Fibroblast of mammary gland (primary cell): ENCODE measurements around the gene NEK7.

Experiments used
- DNase-seq: peaks from one replicate; pipeline ENCODE4 v3.0.0-alpha.2; 2010; ENCODE audit warnings: low read depth
- H3K4me3 ChIP-seq: 2 replicates; pipeline ENCODE4 v1.5.1; 2011; ENCODE audit warnings: low read depth, mild to moderate bottlenecking, low read length, moderate library complexity; ENCODE audit not compliant: control insufficient read depth
- CTCF ChIP-seq: conservative IDR thresholded peaks from 2 replicates; pipeline ENCODE4 v1.5.1; 2011; ENCODE audit warnings: low read depth, low read length, inconsistent platforms; ENCODE audit not compliant: control insufficient read depth, insufficient read depth

NEK7 gene

GRCh38 chr1:198158735-198159589, 2.2 kb downstream of the NEK7 start:
- peak overlapping the region; percentile 60 for H3K4me3 ChIP-seq
- no peak for TF ChIP-seq CTCF
- peak; percentile 85 for DNase-seq

DNA sequence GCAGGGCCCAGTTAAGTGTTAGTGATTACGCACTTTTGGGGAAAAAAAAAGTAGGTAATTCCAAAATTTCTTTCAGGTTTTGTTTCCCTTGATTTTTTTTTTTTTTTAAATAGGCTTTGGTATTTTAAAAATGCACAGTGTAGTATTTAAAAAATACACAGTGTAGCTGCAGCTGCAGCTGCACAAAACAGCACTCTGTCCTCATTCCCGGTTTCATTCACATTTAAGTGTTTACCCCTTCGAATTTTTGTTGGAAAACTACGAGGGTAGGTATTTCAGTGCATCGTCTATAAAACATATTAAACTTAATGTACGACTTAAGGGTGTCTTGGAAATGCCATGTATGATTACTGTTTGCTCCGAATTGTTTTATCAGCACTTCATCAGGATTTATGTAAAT, 3.4 kb downstream of the NEK7 start:
- H3K4me3 ChIP-seq: no peak overlapping the region
- no peak for TF ChIP-seq CTCF
- no peak for DNase-seq

DNA sequence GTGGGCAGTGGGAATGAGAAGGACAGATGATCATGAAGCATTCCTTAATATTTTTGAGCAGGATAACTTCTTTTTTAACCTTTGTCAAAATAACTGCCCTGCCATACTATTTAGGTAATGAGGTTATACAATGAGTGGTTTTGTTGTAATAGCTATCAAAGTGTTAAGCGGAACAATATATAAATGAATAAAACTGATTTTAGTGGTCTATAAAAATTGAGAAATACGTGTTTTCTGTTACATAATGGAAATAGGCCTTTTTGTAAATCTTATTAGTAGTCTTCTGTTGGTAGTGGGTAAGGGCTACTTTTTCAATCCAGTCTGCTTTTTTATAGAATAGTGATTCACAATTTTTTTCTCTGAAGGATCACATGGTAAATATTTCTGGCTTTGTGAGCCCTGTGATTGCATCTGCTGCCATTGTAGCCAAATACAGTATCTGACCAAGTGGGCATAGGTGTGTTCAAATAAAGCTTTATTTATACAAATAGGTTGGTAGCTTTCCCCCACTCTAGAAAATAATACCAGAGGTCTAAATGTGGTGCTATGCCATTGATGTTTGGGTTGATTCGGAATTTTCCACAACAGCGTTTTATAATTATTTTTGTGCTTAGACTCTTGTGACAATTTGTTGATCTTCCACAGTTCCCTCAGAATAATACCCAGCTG, 4.3 kb downstream of the NEK7 start:
- TF ChIP-seq CTCF: no peak
- H3K4me3 ChIP-seq: no peak overlapping the region
- no peak for DNase-seq

GRCh38 chr1:198161718-198162090, 4.9 kb downstream of the NEK7 start:
- no peak overlapping the region for H3K4me3 ChIP-seq
- DNase-seq: no peak
- no peak for TF ChIP-seq CTCF

- no peak for TF ChIP-seq CTCF
- no peak for DNase-seq
- no peak overlapping the region for H3K4me3 ChIP-seq
Measured at GRCh38 chr1:198162091-198162767, 5.4 kb downstream of the NEK7 start.

DNA sequence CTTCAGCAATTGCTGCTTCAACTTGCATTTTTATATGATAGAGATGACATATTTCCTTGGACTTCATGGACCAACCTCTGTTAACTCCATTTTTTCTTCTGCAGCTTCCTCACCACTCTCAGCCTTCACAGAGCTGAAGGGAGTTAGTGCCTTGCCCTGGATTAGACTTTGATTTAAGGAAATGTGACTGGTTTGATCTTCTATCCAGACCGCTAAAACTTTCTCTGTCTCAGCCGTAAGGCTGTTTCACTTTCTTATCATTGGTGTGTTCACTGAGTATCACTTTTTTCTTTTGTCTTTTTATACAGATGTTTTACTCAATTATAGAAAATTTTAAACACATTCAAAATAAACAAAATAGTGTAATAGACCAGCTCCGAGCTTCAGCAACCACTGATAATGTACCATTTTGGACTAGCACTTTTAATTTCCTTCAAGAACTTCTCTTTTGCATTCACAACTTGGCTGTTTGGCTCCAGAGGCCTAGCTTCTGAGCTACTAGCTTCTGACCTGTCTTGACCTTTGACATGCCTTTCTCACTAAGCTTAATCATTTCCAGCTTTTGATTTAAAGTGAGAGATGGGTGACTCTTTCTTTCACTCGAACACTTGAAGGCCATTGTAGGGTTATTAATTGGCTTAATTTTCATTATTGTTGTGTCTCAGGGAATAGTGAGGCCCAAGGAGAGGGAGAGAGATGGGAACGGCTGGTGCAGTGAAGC, 9.3 kb downstream of the NEK7 start:
- TF ChIP-seq CTCF: no peak
- no peak overlapping the region for H3K4me3 ChIP-seq
- peak; percentile 25 for DNase-seq
